IMR-90 (cell line): ENCODE measurements around the gene LPAR1. TPM values are rescaled to one million over a fixed set of nuclear protein-coding genes. Genes with fewer than 3 reads are reported as not detected.

ENCODE experiments used
- ATAC-seq: fragments of 200-7000 bp; cut with Tn5 transposase; 2 replicates; pipeline ENCODE4 v1.9.1; 2020; ENCODE audit warnings: low read depth, mild to moderate bottlenecking, moderate library complexity
- BruUV-seq: library from RNA; stranded (reverse); fragments of 400-500 nt; replicated peaks from 2 replicates; lab custom pipeline; 2021; lab: Mats Ljungman, UMichigan
- CTCF ChIA-PET: fragments of 300-600 bp; formaldehyde crosslinking; extraction: SDS; loops from one replicate; lab custom pipeline; 2021; ENCODE audit warnings: antibody characterized with exemption; lab: Yijun Ruan, JAX
- POLR2A ChIA-PET: fragments of 300-600 bp; sonication (Branson Sonifier 250); formaldehyde crosslinking; loops from one replicate; lab custom pipeline; 2022; ENCODE audit warnings: antibody characterized with exemption; ENCODE audit not compliant: unreplicated experiment; lab: Charles Lee
- DNase-seq: peaks from one replicate; pipeline ENCODE4 v3.0.0; 2013
- H2AFZ ChIP-seq: replicated peaks from 2 replicates; pipeline ENCODE3; 2013; ENCODE audit warnings: low read length, mild to moderate bottlenecking; ENCODE audit not compliant: poor library complexity
- H2AK5ac ChIP-seq: 2 replicates; pipeline ENCODE4 v1.6.1; 2013; ENCODE audit warnings: low read depth, low read length, inconsistent platforms
- H2AK9ac ChIP-seq: replicated peaks from 2 replicates; pipeline ENCODE3; 2013; ENCODE audit warnings: mild to moderate bottlenecking, low read depth, low read length, moderate library complexity; ENCODE audit not compliant: poor library complexity
- H2BK120ac ChIP-seq: 2 replicates; pipeline ENCODE4 v1.6.1; 2013; ENCODE audit warnings: low read depth, low read length, inconsistent platforms
- H2BK15ac ChIP-seq: 3 replicates; pipeline ENCODE4 v1.6.1; 2013; ENCODE audit warnings: low read depth, low read length, inconsistent platforms
- H2BK20ac ChIP-seq: 2 replicates; pipeline ENCODE4 v1.6.1; 2013; ENCODE audit warnings: low read depth, mild to moderate bottlenecking, inconsistent platforms, low read length, moderate library complexity
- H2BK5ac ChIP-seq: 2 replicates; pipeline ENCODE4 v1.6.1; 2013; ENCODE audit warnings: mild to moderate bottlenecking, low read depth, low read length, inconsistent platforms; ENCODE audit not compliant: poor library complexity, severe bottlenecking
- H3K14ac ChIP-seq: replicated peaks from 2 replicates; pipeline ENCODE4 v1.6.1; 2013; ENCODE audit warnings: low read depth, low read length, inconsistent platforms
- H3K18ac ChIP-seq: 2 replicates; pipeline ENCODE4 v1.6.1; 2013; ENCODE audit warnings: low read depth, low read length, control low read depth
- H3K23ac ChIP-seq: 2 replicates; pipeline ENCODE4 v1.6.1; 2013; ENCODE audit warnings: low read depth, low read length, inconsistent platforms
- H3K27ac ChIP-seq: 2 replicates; pipeline ENCODE4 v1.5.1; 2013; ENCODE audit warnings: mild to moderate bottlenecking, control low read depth, low read length; ENCODE audit not compliant: insufficient read depth
- H3K27me3 ChIP-seq: 2 replicates; pipeline ENCODE4 v1.6.1; 2013; ENCODE audit warnings: low read length; ENCODE audit not compliant: control insufficient read depth, insufficient read depth
- H3K36me3 ChIP-seq: 2 replicates; pipeline ENCODE4 v1.6.1; 2013; ENCODE audit warnings: low read length, mixed read lengths; ENCODE audit not compliant: control insufficient read depth, insufficient read depth
- H3K4ac ChIP-seq: 2 replicates; pipeline ENCODE4 v1.6.1; 2013; ENCODE audit warnings: low read depth, low read length, inconsistent platforms
- H3K4me1 ChIP-seq: 2 replicates; pipeline ENCODE4 v1.6.1; 2013; ENCODE audit warnings: low read length, mixed read lengths; ENCODE audit not compliant: control insufficient read depth, insufficient read depth
- H3K4me2 ChIP-seq: 2 replicates; pipeline ENCODE4 v1.6.1; 2013; ENCODE audit warnings: low read depth, mild to moderate bottlenecking, control low read depth, low read length, moderate library complexity
- H3K4me3 ChIP-seq: 2 replicates; pipeline ENCODE4 v1.5.1; 2013; ENCODE audit warnings: low read depth, mild to moderate bottlenecking, control low read depth, low read length, moderate library complexity; ENCODE audit not compliant: insufficient read depth
- H3K56ac ChIP-seq: 2 replicates; pipeline ENCODE4 v1.6.1; 2013; ENCODE audit warnings: low read length, inconsistent platforms; ENCODE audit not compliant: insufficient read depth; ENCODE audit errors: extremely low read depth
- H3K79me1 ChIP-seq, 2 experiments: 2 replicates each; pipeline ENCODE4 v1.6.1; 2013; ENCODE audit warnings: low read length in 2 of 2, inconsistent platforms in 1 of 2, low read depth in 1 of 2
- H3K9ac ChIP-seq: 2 replicates; pipeline ENCODE4 v1.6.1; 2013; ENCODE audit warnings: low read depth, low read length, control low read depth
- H3K9me1 ChIP-seq: 2 replicates; pipeline ENCODE4 v1.6.1; 2013; ENCODE audit warnings: low read length, inconsistent platforms; ENCODE audit not compliant: insufficient read depth
- H3K9me3 ChIP-seq: 2 replicates; pipeline ENCODE4 v1.6.1; 2013; ENCODE audit warnings: low read length; ENCODE audit not compliant: control insufficient read depth, insufficient read depth
- H4K20me1 ChIP-seq: 2 replicates; pipeline ENCODE4 v1.6.1; 2013; ENCODE audit warnings: low read length, inconsistent platforms; ENCODE audit not compliant: insufficient read depth
- H4K5ac ChIP-seq: 2 replicates; pipeline ENCODE4 v1.6.1; 2013; ENCODE audit warnings: mild to moderate bottlenecking, low read depth, low read length, control low read depth
- H4K8ac ChIP-seq, 2 experiments: 2 replicates each; pipeline ENCODE4 v1.6.1; 2013; ENCODE audit warnings: low read depth in 2 of 2, low read length in 2 of 2, control low read depth in 1 of 2, inconsistent platforms in 1 of 2
- H4K91ac ChIP-seq: 2 replicates; pipeline ENCODE4 v1.6.1; 2013; ENCODE audit warnings: low read depth, low read length, inconsistent platforms; ENCODE audit not compliant: insufficient read depth
- FOS ChIP-seq: fragments of 150-350 bp; IDR thresholded peaks from 2 replicates; pipeline ENCODE4 v1.6.1; 2016; ENCODE audit warnings: low read depth, low read length
- MAFK ChIP-seq: IDR thresholded peaks from 2 replicates; pipeline ENCODE4 v1.6.1; 2012; ENCODE audit warnings: low read depth, low read length, improper control_type of control experiment
- MAZ ChIP-seq: IDR thresholded peaks from 2 replicates; pipeline ENCODE4 v1.6.1; 2012; ENCODE audit warnings: low read depth, mild to moderate bottlenecking, low read length, improper control_type of control experiment, moderate library complexity, borderline replicate concordance
- MXI1 ChIP-seq: IDR thresholded peaks from 2 replicates; pipeline ENCODE4 v1.6.1; 2012; ENCODE audit warnings: low read depth, mild to moderate bottlenecking, low read length, moderate library complexity, borderline replicate concordance
- NFE2L2 ChIP-seq: fragments of 150-350 bp; IDR thresholded peaks from 2 replicates; pipeline ENCODE4 v1.6.1; 2016; ENCODE audit warnings: low read depth, mild to moderate bottlenecking, low read length
- SMC3 ChIP-seq: fragments of 150-350 bp; IDR thresholded peaks from 2 replicates; pipeline ENCODE4 v1.6.1; 2016; ENCODE audit warnings: low read depth, mild to moderate bottlenecking, antibody characterized with exemption, low read length, moderate library complexity
- WGBS, 2 experiments: methylation state at CpG; one replicate each; pipeline versions ENCODE4 v1.1.5 to v1.1.7; 2013; ENCODE audit warnings: missing lambda C conversion rate in 2 of 2; ENCODE audit not compliant: insufficient read length in 1 of 2; ENCODE audit errors: extremely low coverage in 2 of 2; 5-methylcytosine and 5-hydroxymethylcytosine counted together
- dilution Hi-C: fragments of 300-500 bp; cut with HindIII; formaldehyde crosslinking; loops from one replicate; pipeline ENCODE4 v1.14.3; 2018; ENCODE audit warnings: low sequenced_read_pairs; ENCODE audit not compliant: unreplicated experiment
- in situ Hi-C: fragments of 300-500 bp; cut with MboI; formaldehyde crosslinking; loops from 3 replicates; pipeline ENCODE4 v1.14.3; 2019; ENCODE audit warnings: low sequenced_read_pairs, inconsistent platforms, mixed read lengths
- intact Hi-C: fragments of 100-400 bp; cut with micrococcal nuclease; formaldehyde crosslinking; loops from 2 replicates; pipeline ENCODE4 v1.10.0; 2022
- polyA plus RNA-seq, 3 experiments: library from polyadenylated mRNA; depleted of rRNA; stranded (reverse); fragments of >200 nt; gene quantifications; 2 replicates each; pipeline ENCODE4 v1.2.3, GENCODE V29; 2012; ENCODE audit warnings: low replicate concordance in 1 of 3
- total RNA-seq: library from RNA; depleted of rRNA; stranded (reverse); fragments of >200 nt; gene quantifications from 2 replicates; pipeline ENCODE4 v1.2.3, GENCODE V29; 2012
- TF ChIP-seq, protein P1 (sequence below): conservative IDR thresholded peaks from 2 replicates; pipeline ENCODE4 v1.5.1; 2012; ENCODE audit warnings: mild to moderate bottlenecking, low read depth, low read length, improper control_type of control experiment

Gene LPAR1
- total and polyA plus RNA-seq, 2 of the 4 experiments (the other 2 are of a cell fraction), result 171 to 315 TPM

DNA sequence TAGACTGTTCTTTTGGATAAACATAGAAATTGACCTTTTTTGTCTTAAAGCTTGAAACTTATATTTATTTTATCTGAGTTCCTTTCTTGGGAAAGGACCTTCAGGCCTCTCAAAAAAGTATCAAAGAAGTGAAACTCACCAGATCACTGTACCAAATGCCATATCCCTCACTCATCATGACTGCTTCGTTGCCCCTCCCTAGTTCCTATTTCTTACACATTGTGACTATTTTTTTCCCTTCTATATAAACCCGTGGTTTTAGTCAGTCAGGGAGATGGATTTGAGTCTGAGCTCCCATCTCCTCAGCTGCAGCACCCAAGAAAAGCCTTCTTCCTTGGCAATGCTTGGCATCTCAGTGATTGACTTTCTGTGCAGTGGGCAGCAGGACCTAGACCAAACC lies 129.4 kb downstream of the LPAR1 start:
- Histone ChIP-seq H3K4me1 (peaks cover 12% of the 10 kb centered on the region), H4K5ac (no peak overlapping the region), H3K9me3 (peaks cover 18% of the 10 kb centered on the region), H3K56ac (no peak overlapping the region), H3K36me3 (peaks cover 17% of the 10 kb centered on the region), H2AK9ac (no peak overlapping the region), H3K23ac (no peak overlapping the region), H4K91ac (no peak overlapping the region), H3K14ac (no peak overlapping the region), H4K8ac (no peak overlapping the region), H3K27me3 (no peaks in the 10 kb centered on the region), H3K4me2 (no peak overlapping the region), H3K4ac (no peak overlapping the region), H3K18ac (no peak overlapping the region), H3K79me1 (peaks cover 40 to 80% of the 10 kb centered on the region in 2 experiments), H4K20me1 (peaks cover 8% of the 10 kb centered on the region; the same call in 1 of the 2 replicates), H3K9ac (no peak overlapping the region), H3K4me3 (no peak overlapping the region), H2BK120ac (no peak overlapping the region), H2BK20ac (no peak overlapping the region), H2BK15ac (no peak overlapping the region), H2AK5ac (no peak overlapping the region), H3K9me1 (peaks cover 7% of the 10 kb centered on the region), H2AFZ (no peak overlapping the region), H2BK5ac (no peak overlapping the region), H3K27ac (no peak overlapping the region)
- ATAC-seq (no peak), DNase-seq (no peak)
- CTCF ChIA-PET, result interaction anchor here (0.6 kb wide), 1 partner anchor 763 kb away, joined by 3 read pairs; no protein-coding TSS in a partner anchor
- in situ Hi-C loops, result loop anchor here (25.0 kb wide), 1 partner anchor 272 kb away; no protein-coding TSS in a partner anchor
- POLR2A ChIA-PET, result no interaction called here
- intact Hi-C loops, result no loop called here
- no peak for TF ChIP-seq SMC3
- TF ChIP-seq MXI1, result no peak
- no peak for TF ChIP-seq NFE2L2
- no peak for TF ChIP-seq MAZ
- no peak for TF ChIP-seq FOS
- TF ChIP-seq MAFK, result no peak
- TF ChIP-seq, protein P1, sequence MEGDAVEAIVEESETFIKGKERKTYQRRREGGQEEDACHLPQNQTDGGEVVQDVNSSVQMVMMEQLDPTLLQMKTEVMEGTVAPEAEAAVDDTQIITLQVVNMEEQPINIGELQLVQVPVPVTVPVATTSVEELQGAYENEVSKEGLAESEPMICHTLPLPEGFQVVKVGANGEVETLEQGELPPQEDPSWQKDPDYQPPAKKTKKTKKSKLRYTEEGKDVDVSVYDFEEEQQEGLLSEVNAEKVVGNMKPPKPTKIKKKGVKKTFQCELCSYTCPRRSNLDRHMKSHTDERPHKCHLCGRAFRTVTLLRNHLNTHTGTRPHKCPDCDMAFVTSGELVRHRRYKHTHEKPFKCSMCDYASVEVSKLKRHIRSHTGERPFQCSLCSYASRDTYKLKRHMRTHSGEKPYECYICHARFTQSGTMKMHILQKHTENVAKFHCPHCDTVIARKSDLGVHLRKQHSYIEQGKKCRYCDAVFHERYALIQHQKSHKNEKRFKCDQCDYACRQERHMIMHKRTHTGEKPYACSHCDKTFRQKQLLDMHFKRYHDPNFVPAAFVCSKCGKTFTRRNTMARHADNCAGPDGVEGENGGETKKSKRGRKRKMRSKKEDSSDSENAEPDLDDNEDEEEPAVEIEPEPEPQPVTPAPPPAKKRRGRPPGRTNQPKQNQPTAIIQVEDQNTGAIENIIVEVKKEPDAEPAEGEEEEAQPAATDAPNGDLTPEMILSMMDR, result no peak
- BruUV-seq, result no TSS peak
- WGBS, 2 experiments, result no CpG with 5 or more reads among the region's 2 CpGs
- dilution Hi-C loops, result no loop called here
